Measurements from ENCODE around the gene PDE4D.

DNA sequence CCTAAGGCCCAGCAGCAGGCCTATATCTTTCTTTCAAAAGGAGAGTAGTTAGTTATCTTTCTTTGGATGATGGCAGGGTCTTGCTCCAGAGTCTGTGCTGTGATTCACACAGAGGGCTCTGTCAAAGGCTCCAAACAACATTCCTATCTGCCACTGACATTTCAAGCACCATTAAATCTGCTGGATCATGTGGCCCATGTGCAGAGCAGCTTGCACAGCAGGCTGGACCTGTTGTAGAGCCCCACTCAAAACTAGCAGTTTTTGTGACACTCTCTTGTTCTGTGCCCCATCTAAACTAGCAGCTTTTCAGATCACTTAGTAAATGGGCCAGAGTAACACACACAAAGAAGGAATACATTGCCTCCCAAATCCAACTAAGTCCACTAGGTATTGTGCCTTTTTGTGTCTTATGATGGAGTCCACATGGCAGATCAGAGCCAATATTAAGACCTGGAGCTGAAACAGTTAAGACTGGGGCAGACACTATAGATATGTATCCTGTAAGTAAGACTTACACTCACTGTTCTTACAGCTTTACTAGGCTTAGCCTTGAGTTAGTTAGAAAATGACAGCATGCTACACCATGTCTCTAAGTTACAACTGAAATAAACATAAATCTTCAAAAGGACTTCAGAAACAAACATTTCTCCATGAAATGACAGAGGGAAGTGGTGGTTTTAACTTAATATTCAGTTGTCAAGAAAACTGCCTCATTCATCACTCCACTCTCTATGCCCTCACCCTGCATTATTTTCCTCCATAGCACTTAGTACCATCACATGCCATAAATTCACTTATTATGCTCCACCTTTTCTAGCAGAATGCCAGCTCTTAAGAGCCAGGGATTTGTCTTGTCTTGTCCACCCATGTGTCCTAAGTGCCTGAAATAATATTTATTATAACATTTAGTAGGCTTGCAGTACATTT is 909.7 kb downstream of the PDE4D start:
- TF ChIP-seq, protein P1, sequence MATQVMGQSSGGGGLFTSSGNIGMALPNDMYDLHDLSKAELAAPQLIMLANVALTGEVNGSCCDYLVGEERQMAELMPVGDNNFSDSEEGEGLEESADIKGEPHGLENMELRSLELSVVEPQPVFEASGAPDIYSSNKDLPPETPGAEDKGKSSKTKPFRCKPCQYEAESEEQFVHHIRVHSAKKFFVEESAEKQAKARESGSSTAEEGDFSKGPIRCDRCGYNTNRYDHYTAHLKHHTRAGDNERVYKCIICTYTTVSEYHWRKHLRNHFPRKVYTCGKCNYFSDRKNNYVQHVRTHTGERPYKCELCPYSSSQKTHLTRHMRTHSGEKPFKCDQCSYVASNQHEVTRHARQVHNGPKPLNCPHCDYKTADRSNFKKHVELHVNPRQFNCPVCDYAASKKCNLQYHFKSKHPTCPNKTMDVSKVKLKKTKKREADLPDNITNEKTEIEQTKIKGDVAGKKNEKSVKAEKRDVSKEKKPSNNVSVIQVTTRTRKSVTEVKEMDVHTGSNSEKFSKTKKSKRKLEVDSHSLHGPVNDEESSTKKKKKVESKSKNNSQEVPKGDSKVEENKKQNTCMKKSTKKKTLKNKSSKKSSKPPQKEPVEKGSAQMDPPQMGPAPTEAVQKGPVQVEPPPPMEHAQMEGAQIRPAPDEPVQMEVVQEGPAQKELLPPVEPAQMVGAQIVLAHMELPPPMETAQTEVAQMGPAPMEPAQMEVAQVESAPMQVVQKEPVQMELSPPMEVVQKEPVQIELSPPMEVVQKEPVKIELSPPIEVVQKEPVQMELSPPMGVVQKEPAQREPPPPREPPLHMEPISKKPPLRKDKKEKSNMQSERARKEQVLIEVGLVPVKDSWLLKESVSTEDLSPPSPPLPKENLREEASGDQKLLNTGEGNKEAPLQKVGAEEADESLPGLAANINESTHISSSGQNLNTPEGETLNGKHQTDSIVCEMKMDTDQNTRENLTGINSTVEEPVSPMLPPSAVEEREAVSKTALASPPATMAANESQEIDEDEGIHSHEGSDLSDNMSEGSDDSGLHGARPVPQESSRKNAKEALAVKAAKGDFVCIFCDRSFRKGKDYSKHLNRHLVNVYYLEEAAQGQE (IDR thresholded peaks at IDR 0.05; ENCODE audit: insufficient replicate concordance, low read depth) = no peak
- TF ChIP-seq CTCF (IDR thresholded peaks at IDR 0.05; ENCODE audit: insufficient read depth, low read length) = no peak
